HepG2 (cell line): Measurements from ENCODE around the gene FNDC3B. TPM values are rescaled to one million over a fixed set of nuclear protein-coding genes. Genes with fewer than 3 reads are reported as not detected.
A peak's percentile ranks its signal among the peaks of the same experiment; 100 is the strongest.

Experiments
- ATAC-seq: fragments of 200-7000 bp; cut with Tn5 transposase; 3 replicates; pipeline ENCODE4 v1.9.1; 2020; ENCODE audit warnings: mild to moderate bottlenecking, moderate library complexity
- BruUV-seq: library from RNA; stranded (reverse); fragments of 400-500 nt; replicated peaks from 2 replicates; lab custom pipeline; 2021; lab: Mats Ljungman, UMichigan
- CTCF ChIA-PET: fragments of 300-600 bp; formaldehyde crosslinking; extraction: SDS; loops from one replicate; lab custom pipeline; 2021; ENCODE audit warnings: low total read pairs, inconsistent platforms, low intra/inter-chr PET ratio; lab: Yijun Ruan, JAX
- POLR2A ChIA-PET: fragments of 350-600 bp; sonication (Branson Sonifier 250); formaldehyde crosslinking; loops from one replicate; lab custom pipeline; 2020; ENCODE audit warnings: antibody characterized with exemption, inconsistent platforms; lab: Yijun Ruan, JAX
- DNase-seq: peaks from one replicate; pipeline ENCODE4 v3.0.0-alpha.2; 2015; ENCODE audit warnings: low spot score
- FAIRE-seq: peaks from 3 replicates; lab custom pipeline; 2011; peaks lifted over from hg19 to GRCh38; lab: Jason Lieb, UNC
- H2AFZ ChIP-seq: one replicate; pipeline ENCODE4 v1.6.1; 2011; ENCODE audit warnings: low read length, inconsistent platforms
- H3K27ac ChIP-seq: fragments of 300-600 bp; 3 replicates; pipeline ENCODE4 v1.8.0; 2011; ENCODE audit warnings: mixed run types, mild to moderate bottlenecking, mixed read lengths, low read length, inconsistent platforms; ENCODE audit not compliant: insufficient read depth; ENCODE audit errors: extremely low read length
- H3K27me3 ChIP-seq, 2 experiments: fragments of 200-600 bp in 1 of 2; 2 replicates in 1 of 2; 3 replicates in 1 of 2; pipeline versions ENCODE4 v1.6.0 to v1.8.0; 2011; ENCODE audit warnings: low read length in 2 of 2, mild to moderate bottlenecking in 2 of 2, moderate library complexity in 2 of 2, inconsistent platforms in 1 of 2; ENCODE audit not compliant: insufficient read depth in 2 of 2, control insufficient read depth in 1 of 2
- H3K36me3 ChIP-seq, 2 experiments: fragments of 200-600 bp in 1 of 2; replicated peaks in 1 of 2; 2 replicates in 1 of 2; 3 replicates in 1 of 2; pipeline versions ENCODE4 v1.5.1 to v1.8.0; 2011; ENCODE audit warnings: low read length in 2 of 2, inconsistent platforms in 1 of 2; ENCODE audit not compliant: insufficient read depth in 2 of 2, control insufficient read depth in 1 of 2
- H3K4me1 ChIP-seq: 2 replicates; pipeline ENCODE4 v1.5.1; 2012; ENCODE audit warnings: low read length, inconsistent platforms; ENCODE audit not compliant: insufficient read depth
- H3K4me2 ChIP-seq: 2 replicates; pipeline ENCODE4 v1.6.0; 2011; ENCODE audit warnings: low read depth, low read length, inconsistent platforms
- H3K4me3 ChIP-seq, 3 experiments: fragments of 200-600 bp in 1 of 3; sonication (generic), shearing (Covaris generic) in 1 of 3; replicated peaks in 1 of 3; 2 replicates each; pipeline ENCODE4 v1.5.1; 2011 to 2016; ENCODE audit warnings: low read length in 3 of 3, inconsistent platforms in 2 of 3, low read depth in 2 of 3, mild to moderate bottlenecking in 2 of 3, control low read depth in 1 of 3, mixed read lengths in 1 of 3; ENCODE audit not compliant: insufficient read depth in 1 of 3
- H3K79me2 ChIP-seq: one replicate; pipeline ENCODE4 v1.6.1; 2011; ENCODE audit warnings: low read length, inconsistent platforms; ENCODE audit not compliant: insufficient read depth
- H3K9ac ChIP-seq: 2 replicates; pipeline ENCODE4 v1.6.0; 2011; ENCODE audit warnings: mild to moderate bottlenecking, low read depth, low read length, inconsistent platforms; ENCODE audit not compliant: insufficient read depth
- H3K9me3 ChIP-seq: 2 replicates; pipeline ENCODE4 v1.5.1; 2012; ENCODE audit warnings: mild to moderate bottlenecking, low read length
- H4K20me1 ChIP-seq: 2 replicates; pipeline ENCODE4 v1.6.0; 2011; ENCODE audit warnings: inconsistent platforms, mild to moderate bottlenecking, low read length, moderate library complexity; ENCODE audit not compliant: insufficient read depth
- ATM ChIP-seq: fragments of 450-650 bp; IDR thresholded peaks from 2 replicates; pipeline ENCODE4 v1.7.1; 2017; ENCODE audit warnings: mild to moderate bottlenecking, borderline replicate concordance
- JARID2 ChIP-seq: sonication (generic); formaldehyde crosslinking; IDR thresholded peaks from 2 replicates; pipeline ENCODE4 v1.8.1; 2023; ENCODE audit warnings: missing genetic modification reagents, inconsistent platforms; ENCODE audit not compliant: insufficient replicate concordance
- KDM5B ChIP-seq: sonication (generic); formaldehyde crosslinking; IDR thresholded peaks from 2 replicates; pipeline ENCODE4 v1.4.0; 2020; ENCODE audit warnings: missing genetic modification reagents, mild to moderate bottlenecking, borderline replicate concordance
- POGK ChIP-seq: sonication (generic); formaldehyde crosslinking; conservative IDR thresholded peaks from 2 replicates; pipeline ENCODE4 v1.8.0; 2022; ENCODE audit warnings: mild to moderate bottlenecking, moderate library complexity, missing genetic modification reagents
- SIX4 ChIP-seq: sonication (generic); formaldehyde crosslinking; IDR thresholded peaks from 2 replicates; pipeline ENCODE4 v1.4.0; 2020; ENCODE audit warnings: missing genetic modification reagents
- XBP1 ChIP-seq: sonication (generic); formaldehyde crosslinking; IDR thresholded peaks from 2 replicates; pipeline ENCODE4 v1.5.0; 2020; ENCODE audit warnings: missing genetic modification reagents
- ZNF878 ChIP-seq: sonication (generic); formaldehyde crosslinking; IDR thresholded peaks from 2 replicates; pipeline ENCODE4 v1.8.1; 2023; ENCODE audit warnings: mild to moderate bottlenecking, missing genetic modification reagents, moderate library complexity
- ZSCAN25 ChIP-seq: sonication (generic); formaldehyde crosslinking; IDR thresholded peaks from 2 replicates; pipeline ENCODE4 v1.8.0; 2022; ENCODE audit warnings: mild to moderate bottlenecking, missing genetic modification reagents
- WGBS: methylation state at CpG from one replicate; pipeline ENCODE4 v1.1.6; 2017; ENCODE audit warnings: low lambda C conversion rate; 5-methylcytosine and 5-hydroxymethylcytosine counted together
- in situ Hi-C: cut with HindIII; loops from 2 replicates; pipeline ENCODE4 v1.10.0; 2017; ENCODE audit warnings: low pct_unique_long_range_greater_than_20kb; ENCODE audit not compliant: extremely low pct_ligation_motif_present
- intact Hi-C: fragments of 100-400 bp; cut with micrococcal nuclease; formaldehyde crosslinking; loops from one replicate; pipeline ENCODE4 v1.10.0; 2022; ENCODE audit not compliant: unreplicated experiment
- polyA plus RNA-seq, 8 experiments: library from polyadenylated mRNA; depleted of rRNA in 3 of 8; stranded (reverse) in 7 of 8; unstranded in 1 of 8; fragments of >200 nt; fragmentation: Illumina TruSeq in 4 of 8; extraction: Trizol in 4 of 8; gene quantifications; 2 replicates each; pipeline versions ENCODE4 v1.2.1 to v1.2.3, GENCODE V29; 2011 to 2016; ENCODE audit warnings: low read depth in 4 of 8, missing spikeins in 1 of 8, mixed read lengths in 1 of 8; ENCODE audit not compliant: insufficient read depth in 1 of 8
- total RNA-seq, 5 experiments: library from RNA; depleted of rRNA; stranded (reverse); fragments of >200 nt; fragmentation: Illumina TruSeq; extraction: Trizol; gene quantifications; 2 replicates each; pipeline ENCODE4 v1.2.3, GENCODE V29; 2016; ENCODE audit warnings: low read depth in 1 of 5
- TF ChIP-seq, protein P1 (sequence below): sonication (generic); formaldehyde crosslinking; IDR thresholded peaks from 2 replicates; pipeline ENCODE4 v1.5.0; 2020; ENCODE audit warnings: mild to moderate bottlenecking, missing genetic modification reagents
- TF ChIP-seq, protein P2 (sequence below): sonication (generic); formaldehyde crosslinking; IDR thresholded peaks from 2 replicates; pipeline ENCODE4 v1.4.0; 2020; ENCODE audit warnings: missing genetic modification reagents, low read depth, mild to moderate bottlenecking, borderline replicate concordance
- TF ChIP-seq, protein P3 (sequence below): sonication (generic); formaldehyde crosslinking; IDR thresholded peaks from 2 replicates; pipeline ENCODE4 v1.5.0; 2020; ENCODE audit warnings: missing genetic modification reagents, mild to moderate bottlenecking, borderline replicate concordance
- TF ChIP-seq, protein P4 (sequence below): sonication (generic); formaldehyde crosslinking; conservative IDR thresholded peaks from 2 replicates; pipeline ENCODE4 v1.8.1; 2023; ENCODE audit warnings: missing genetic modification reagents

The FNDC3B gene
- total and polyA plus RNA-seq, 2 of the 13 experiments (the other 11 are each of a cell fraction or from before 2014, with no cell fraction given), result 74.8 to 103 TPM

- Histone ChIP-seq H4K20me1 (peaks cover 76% of the 10 kb centered on the region), H2AFZ (no peak overlapping the region), H3K36me3 (peaks cover 6 to 34% of the 10 kb centered on the region in 2 experiments), H3K27ac (peak overlapping the region; percentile 96), H3K4me1 (peaks cover 99% of the 10 kb centered on the region), H3K9me3 (no peaks in the 10 kb centered on the region), H3K4me2 (peak overlapping the region; percentile 50), H3K79me2 (peaks cover 97% of the 10 kb centered on the region), H3K4me3 (peak overlapping the region in 1 of 3 experiments; percentile 27; a peak in 1 of 6 replicates), H3K9ac (peak overlapping the region; percentile 61), H3K27me3 (no peaks in the 10 kb centered on the region)
- FAIRE-seq (peak; percentile 81), ATAC-seq (peak; percentile 76), DNase-seq (peak; percentile 95)
- 8% methylated on average over 16 of the region's 16 CpGs for WGBS
- BruUV-seq, result TSS peak; percentile 88
- in situ Hi-C loops (no loop called here), intact Hi-C loops (loop anchor here (1.0 kb wide), 1 partner anchor 10 kb away; no protein-coding TSS in a partner anchor)
- ChIA-PET POLR2A (interaction anchor here (0.6 to 5.2 kb wide), 8 partner anchors 10 to 91 kb away, joined by 3 to 52 read pairs (median 4); partner anchors contain the start of gene FNDC3B), CTCF (no interaction called here)
- peak; percentile 44; the same call in 1 of the 2 replicates for TF ChIP-seq SIX4 (CRISPR knock-in tag)
- TF ChIP-seq, protein P1, sequence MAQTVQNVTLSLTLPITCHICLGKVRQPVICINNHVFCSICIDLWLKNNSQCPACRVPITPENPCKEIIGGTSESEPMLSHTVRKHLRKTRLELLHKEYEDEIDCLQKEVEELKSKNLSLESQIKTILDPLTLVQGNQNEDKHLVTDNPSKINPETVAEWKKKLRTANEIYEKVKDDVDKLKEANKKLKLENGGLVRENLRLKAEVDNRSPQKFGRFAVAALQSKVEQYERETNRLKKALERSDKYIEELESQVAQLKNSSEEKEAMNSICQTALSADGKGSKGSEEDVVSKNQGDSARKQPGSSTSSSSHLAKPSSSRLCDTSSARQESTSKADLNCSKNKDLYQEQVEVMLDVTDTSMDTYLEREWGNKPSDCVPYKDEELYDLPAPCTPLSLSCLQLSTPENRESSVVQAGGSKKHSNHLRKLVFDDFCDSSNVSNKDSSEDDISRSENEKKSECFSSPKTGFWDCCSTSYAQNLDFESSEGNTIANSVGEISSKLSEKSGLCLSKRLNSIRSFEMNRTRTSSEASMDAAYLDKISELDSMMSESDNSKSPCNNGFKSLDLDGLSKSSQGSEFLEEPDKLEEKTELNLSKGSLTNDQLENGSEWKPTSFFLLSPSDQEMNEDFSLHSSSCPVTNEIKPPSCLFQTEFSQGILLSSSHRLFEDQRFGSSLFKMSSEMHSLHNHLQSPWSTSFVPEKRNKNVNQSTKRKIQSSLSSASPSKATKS (CRISPR knock-in tag), result 0 out of 2 replicates have a peak, but pooled peaks have one; percentile 70
- TF ChIP-seq, protein P2, sequence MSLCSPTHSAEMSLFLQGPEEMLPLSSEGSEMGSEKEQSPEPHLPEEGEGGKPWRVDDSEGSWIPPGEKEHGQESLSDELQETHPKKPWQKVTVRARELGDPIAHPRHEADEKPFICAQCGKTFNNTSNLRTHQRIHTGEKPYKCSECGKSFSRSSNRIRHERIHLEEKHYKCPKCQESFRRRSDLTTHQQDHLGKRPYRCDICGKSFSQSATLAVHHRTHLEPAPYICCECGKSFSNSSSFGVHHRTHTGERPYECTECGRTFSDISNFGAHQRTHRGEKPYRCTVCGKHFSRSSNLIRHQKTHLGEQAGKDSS (CRISPR knock-in tag), result no peak
- no peak for TF ChIP-seq ATM
- TF ChIP-seq JARID2, result no peak
- no peak for TF ChIP-seq XBP1 (CRISPR knock-in tag)
- TF ChIP-seq, protein P3, sequence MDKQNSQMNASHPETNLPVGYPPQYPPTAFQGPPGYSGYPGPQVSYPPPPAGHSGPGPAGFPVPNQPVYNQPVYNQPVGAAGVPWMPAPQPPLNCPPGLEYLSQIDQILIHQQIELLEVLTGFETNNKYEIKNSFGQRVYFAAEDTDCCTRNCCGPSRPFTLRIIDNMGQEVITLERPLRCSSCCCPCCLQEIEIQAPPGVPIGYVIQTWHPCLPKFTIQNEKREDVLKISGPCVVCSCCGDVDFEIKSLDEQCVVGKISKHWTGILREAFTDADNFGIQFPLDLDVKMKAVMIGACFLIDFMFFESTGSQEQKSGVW, result no peak
- TF ChIP-seq ZNF878 (CRISPR knock-in tag), result peak; percentile 23; the same call in 1 of the 2 replicates
- no peak for TF ChIP-seq POGK (CRISPR knock-in tag)
- TF ChIP-seq KDM5B (CRISPR knock-in tag), result no peak
- TF ChIP-seq ZSCAN25 (CRISPR knock-in tag), result no peak
- TF ChIP-seq, protein P4, sequence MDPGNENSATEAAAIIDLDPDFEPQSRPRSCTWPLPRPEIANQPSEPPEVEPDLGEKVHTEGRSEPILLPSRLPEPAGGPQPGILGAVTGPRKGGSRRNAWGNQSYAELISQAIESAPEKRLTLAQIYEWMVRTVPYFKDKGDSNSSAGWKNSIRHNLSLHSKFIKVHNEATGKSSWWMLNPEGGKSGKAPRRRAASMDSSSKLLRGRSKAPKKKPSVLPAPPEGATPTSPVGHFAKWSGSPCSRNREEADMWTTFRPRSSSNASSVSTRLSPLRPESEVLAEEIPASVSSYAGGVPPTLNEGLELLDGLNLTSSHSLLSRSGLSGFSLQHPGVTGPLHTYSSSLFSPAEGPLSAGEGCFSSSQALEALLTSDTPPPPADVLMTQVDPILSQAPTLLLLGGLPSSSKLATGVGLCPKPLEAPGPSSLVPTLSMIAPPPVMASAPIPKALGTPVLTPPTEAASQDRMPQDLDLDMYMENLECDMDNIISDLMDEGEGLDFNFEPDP (CRISPR knock-in tag), result no peak
Measured at GRCh38 chr3:172129850-172130716, 90.7 kb downstream of the FNDC3B start.
